ENCODE measurements around the gene CLEC6A.
"Not testable (repeated sequence)": the region's sequence is repeated elsewhere in the genome, so short reads cannot be mapped to it uniquely, and the experiment has no call there.

CLEC6A gene

GRCh38 chr12:8455727-8456360 is at the start of gene CLEC6A:
Gene CLEC6A, plus strand, starts transcription at chr12:8455962. Its CDS starts 150 bp downstream, at chr12:8456112.
- no peak for DNase-seq

DNA sequence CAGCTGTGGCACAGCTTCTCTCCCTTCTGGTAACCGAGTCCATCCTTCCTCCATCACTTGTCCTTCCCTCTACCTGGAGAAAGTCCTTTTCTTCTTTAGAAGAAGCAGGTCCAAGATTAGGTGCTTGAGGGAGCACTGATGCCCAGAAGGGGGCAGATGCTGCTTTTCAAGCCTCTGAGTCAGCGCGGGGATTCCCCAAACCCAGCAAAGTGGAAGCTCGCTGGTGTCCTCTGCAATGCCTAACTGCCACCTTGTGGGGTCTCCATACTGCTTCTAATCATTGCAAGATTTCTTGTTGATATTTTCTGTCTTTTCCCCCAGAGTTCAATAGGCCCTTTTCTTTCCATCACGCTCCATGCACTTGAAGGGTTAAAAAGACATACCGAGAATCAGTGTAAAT is 36.2 kb upstream of the CLEC6A start:
- not testable (repeated sequence) for DNase-seq

DNA sequence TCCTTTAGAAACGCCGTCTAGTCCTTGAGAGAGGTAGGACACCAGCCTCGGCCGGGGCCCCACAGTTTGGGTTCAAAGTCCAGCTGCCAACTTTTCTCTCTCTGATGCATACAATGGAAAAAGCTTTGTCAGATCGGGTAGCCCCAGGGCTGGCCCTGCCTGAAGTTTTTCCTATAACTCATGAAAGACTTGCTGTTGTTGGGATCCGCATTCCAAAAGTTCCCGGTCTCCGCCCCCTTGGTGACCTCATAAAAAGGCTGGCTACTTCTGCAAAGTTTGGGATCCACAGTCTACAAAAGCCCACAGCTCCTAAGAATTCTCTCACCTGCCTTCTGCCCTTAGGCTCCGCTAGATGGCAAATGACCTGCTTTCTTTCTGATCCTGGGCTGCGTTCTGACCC is 35.3 kb upstream of the CLEC6A start:
- DNase-seq, result no peak

DNA sequence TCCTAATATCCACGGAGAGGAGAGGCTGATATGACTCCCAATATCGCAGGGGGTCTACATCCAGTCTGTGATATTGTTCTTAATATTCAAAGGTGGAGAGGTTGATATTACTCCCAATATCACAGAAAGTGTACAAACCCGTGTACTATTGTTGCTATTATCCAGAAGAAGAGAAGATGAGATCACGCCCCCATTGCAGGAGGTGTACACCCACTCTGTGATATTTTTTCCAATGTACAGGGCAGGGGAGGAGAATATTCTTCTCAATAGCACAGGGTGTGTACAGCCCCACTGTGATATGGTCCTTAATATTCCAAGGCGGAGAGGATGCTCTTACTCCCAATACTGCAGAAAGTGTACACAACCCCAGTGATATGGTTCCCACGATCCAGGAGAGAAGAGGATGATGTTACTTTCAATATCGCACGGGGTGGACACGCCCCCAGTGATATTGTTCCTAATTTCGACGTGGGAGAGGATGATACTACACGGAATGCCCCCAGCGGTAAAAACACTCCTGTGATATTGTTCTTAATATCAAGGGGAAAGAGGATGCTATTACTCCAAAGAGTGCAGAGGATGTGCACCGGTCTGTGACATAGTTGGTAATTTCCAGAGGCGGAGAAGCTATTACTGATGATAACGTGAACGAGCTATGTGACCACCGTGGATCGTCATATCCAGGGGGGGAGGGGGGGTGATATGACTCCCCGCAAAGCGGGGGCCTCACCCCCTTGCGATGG is 11.1 kb upstream of the CLEC6A start:
- not testable (repeated sequence) for DNase-seq

- no peak for DNase-seq
These were observed 10.0 kb upstream of the CLEC6A start for GRCh38 chr12:8445731-8446130.

DNA sequence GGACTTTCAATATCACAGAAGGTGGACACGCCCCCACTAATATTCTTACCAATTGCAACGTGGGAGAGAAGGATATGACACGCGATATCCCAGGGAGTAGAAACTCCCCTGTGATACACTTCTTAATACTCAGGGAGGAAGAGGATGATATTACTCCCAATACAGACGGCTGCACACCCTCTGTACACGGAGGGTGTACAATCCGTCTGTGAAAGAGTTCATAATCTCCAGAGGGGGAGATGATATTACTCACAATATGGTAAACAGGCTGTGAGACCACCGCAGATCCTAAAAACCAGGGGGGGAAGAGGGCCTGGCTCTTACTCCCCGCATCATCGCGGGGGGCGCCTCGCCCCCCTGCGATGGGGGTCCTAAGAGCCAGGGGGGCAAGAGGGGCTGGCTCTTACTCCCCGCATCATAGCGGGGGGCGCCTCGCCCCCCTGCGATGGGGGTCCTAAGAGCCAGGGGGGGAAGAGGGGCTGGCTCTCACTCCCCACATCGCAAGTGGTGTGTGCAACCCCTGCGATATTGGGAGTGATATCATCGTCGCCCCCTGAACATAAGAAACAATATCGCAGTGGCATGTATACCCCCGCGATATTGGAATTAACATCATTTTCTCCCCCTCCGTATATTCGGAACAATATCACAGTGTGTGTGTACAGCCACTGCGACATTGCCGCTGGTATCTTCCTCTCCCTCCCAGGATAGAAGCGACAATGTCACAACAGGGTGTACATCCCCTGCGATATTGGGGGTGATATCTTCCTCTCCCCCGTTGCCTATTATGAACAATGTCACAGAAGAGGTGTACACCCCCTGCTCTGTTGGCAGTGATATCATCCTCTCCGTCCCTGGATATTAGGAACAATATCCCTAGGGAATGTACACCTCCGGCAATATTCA is 8.9 kb upstream of the CLEC6A start:
- DNase-seq, result no peak

GRCh38 chr12:8449355-8449859 is 6.4 kb upstream of the CLEC6A start:
- DNase-seq, result no peak

- no peak for DNase-seq
These were observed 3.7 kb upstream of the CLEC6A start for GRCh38 chr12:8452036-8452435.

GRCh38 chr12:8453021-8453513 is 2.7 kb upstream of the CLEC6A start:
- DNase-seq, result no peak

DNA sequence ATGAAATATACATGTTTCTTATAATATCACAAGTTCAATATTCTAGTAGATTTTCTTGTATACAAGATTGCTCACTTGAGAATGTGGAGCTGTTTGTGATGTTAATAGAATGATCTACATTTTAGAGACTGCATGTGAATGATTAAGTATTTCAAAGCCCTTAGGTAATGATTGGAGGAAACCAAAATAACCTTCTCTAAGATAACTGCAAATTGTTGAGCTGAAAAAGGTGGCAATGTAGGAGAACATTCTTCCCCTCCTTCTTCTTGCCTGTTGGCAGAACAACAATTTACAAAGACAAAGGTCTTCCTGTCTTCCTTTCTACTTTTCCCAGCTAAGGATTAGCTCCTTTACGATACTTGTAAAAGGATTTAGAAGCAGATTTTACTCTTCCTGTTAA is 2.0 kb upstream of the CLEC6A start:
- no peak for DNase-seq

DNA sequence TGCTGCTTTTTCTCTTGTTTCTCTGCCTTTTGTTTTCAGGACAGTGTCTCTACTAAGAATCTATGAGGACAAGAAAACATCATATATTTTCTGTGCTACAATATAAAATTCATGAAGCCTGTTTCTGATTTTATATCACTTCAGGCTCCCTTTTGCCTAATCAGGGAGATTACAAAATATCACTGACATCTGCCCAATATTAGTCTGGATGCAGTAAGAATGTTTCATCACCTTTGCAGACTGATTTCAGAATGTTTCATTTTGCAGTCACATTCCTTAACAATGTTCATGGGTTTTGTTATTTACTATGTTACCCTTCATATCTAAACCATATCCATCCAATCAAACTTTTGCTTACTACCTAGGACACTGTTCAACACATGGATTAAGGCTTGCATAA is 491 bp upstream of the CLEC6A start:
- no peak for DNase-seq

DNA sequence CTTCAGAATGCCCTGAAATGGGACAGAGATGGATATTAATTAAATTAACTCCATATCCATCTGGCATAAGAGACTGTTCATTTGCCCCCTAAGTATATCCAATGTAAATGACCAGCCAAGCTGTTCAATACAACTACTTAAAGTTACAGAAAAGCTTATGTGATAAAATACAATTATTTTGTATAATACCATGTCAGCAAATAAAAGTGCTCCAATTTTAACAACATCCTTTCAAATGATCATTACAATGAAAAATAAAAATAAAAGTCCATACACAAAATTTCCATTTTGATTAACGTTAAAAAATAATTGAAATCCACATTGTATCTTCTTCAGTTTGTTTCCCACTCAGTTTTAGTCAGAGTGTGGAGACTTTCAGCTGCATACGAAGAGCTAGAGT is 5.7 kb downstream of the CLEC6A start:
- DNase-seq, result no peak

DNA sequence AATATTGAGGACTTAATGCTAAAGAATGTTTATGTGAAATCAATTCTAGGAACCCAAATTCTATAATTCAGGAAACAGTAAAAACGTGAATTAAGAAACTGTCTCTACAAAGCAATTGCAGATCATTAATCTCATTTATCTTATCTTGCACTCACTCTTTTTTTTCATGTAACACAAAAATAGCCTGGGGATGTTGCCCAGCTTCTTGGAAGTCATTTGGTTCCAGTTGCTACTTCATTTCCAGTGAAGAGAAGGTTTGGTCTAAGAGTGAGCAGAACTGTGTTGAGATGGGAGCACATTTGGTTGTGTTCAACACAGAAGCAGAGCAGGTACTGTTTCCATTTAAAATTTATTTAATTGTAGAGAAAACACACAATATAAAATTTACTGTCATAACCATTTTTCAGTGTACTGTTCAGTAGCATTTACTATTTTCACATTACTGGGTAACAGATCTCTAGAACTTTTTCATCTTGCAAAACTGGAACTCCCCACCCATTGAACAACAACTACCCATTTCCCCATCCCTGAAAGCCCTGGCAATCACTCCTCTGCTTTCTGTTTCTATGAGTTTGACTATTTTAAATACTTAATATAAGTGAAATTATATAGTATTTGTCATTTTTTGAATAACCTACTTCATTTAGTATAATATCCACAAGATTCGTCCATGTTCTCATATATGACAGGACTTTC is 9.7 kb downstream of the CLEC6A start:
- no peak for DNase-seq

- no peak for DNase-seq
These were observed 10.5 kb downstream of the CLEC6A start for GRCh38 chr12:8466241-8466640.

GRCh38 chr12:8471090-8471489 is 15.3 kb downstream of the CLEC6A start:
- DNase-seq, result no peak

DNA sequence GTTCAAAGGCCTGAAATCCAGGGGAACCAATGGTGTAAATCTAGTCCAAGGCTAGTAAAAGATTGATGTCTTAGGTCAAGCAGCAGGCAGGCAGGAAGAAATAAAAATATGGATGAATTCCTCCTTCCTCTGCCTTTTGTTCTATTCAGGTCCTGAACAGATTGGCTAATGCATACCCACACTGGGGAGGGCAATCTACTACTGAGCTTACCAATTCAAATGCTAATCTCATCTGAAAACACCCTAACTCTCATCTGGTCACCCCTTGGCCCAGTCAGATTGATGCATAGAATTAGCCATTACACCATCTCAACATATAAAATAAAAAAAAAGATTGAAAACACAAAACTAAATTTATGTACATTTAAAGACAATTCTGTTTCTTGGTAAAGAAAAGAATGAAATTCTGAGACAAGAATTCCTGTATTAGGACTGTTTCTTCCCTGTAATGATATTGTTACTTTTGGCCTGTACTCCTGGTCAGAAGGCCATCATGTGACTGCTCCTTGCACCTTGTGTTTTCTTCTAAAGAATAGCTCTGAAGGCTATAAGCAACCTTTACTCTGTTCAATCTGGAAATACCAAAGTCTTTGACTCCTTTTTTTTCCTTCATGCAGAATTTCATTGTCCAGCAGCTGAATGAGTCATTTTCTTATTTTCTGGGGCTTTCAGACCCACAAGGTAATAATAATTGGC is 19.9 kb downstream of the CLEC6A start:
- no peak for DNase-seq

- no peak for DNase-seq
These were observed 26.9 kb downstream of the CLEC6A start for GRCh38 chr12:8482571-8483061.

DNA sequence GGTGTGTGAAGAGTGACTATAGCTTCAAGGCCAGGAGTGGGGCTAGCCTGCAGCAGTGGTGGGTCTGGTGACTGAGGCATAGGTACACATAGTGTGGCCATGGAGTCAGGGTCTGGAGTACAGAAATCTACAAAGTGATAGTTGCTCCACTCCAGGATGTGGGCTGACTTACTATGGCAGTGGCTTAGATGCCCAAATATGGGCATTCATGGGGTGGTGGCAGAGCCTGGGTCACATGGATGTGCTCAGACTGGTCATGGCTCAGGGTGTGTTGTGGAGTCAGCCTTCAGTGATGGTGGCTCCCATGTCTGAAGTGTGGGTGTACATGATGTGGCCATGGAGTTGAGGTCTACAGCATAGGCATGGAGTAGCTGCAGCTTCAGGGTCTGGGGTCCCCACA is 27.3 kb downstream of the CLEC6A start:
- DNase-seq, result no peak

DNA sequence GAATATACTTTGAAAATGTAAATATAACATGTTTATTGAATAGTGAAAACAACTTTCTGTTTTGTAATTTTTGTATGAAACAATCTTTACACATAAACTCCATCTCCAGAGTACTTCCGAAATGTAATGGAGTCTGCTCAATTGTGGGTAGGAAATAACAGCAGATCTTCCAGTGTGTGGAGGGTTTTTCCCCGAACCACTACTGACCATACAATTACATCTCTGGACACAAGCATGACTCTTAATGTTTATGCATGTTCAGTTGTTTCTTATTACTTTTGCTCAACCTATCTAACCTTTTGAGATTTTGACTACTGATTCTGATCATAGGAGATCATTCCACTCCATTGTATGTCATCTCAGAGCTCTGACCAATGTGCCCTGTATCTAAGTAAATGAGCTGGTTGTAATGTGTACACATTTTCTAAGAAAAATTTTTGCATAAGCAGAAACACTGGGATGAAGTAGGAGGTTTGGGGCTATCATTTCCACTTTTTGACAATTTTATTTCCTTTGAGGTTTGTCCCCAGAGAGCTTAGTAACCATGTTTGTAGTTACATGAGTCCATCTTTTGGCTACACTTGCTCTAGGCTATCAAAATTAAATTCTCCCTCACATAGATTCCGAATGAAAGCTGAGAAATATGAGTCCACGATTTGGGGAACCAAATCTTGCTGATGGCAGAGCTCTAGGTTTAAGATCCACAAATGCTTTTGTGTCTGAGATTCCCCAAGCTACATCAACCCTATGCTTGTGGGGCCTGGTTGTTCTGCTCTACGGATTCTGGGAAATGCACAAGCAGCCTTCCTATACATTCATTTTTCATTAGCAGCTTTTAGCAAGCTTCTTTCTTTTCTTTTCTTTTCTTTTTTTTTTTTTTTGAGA is 36.1 kb downstream of the CLEC6A start:
- no peak for DNase-seq

DNA sequence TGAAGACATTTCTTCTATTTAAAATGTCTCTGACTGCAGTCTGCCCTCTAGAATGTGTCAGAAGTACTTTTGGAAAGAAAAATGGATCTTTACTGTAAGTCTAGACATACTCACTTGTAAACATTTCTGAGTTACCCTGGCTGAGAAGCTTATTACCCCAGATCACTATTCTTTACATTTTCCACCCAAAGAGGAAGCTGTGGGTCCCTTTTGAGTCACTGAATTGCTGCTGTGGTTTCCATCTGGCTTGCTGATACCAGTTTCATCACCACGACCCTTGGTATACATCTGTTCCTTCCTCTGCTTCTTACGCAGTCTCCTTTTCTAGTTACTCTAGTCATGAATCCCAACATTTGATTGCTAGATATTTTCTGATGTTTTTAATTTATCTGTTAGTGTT is 37.3 kb downstream of the CLEC6A start:
- DNase-seq, result no peak

DNA sequence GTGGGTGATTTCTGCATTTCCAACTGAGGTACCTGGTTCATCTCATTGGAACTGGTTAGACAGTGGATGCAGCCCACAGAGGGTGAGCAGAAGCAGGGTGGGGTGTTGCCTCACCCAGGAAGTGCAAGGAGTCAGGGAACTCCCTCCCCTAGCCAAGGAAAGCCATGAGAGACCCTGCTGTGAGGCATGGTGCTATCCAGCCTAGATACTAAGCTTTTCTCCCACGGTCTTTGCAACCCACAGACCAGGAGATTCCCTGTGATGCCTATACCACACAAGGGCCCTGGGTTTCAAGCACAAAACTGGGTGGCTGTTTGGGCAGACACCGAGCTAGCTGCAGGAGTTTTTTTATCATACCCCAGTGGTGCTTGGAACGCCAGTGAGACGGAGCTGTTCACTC is 39.9 kb downstream of the CLEC6A start:
- DNase-seq, result not testable (repeated sequence)
